ENCODE data around the gene PTPRG. TPM values are rescaled to one million over a fixed set of nuclear protein-coding genes. Genes with fewer than 3 reads are reported as not detected.

The PTPRG gene
- total and polyA plus RNA-seq, 2 experiments from 2014 or later: 8.5 to 34.9 TPM

DNA sequence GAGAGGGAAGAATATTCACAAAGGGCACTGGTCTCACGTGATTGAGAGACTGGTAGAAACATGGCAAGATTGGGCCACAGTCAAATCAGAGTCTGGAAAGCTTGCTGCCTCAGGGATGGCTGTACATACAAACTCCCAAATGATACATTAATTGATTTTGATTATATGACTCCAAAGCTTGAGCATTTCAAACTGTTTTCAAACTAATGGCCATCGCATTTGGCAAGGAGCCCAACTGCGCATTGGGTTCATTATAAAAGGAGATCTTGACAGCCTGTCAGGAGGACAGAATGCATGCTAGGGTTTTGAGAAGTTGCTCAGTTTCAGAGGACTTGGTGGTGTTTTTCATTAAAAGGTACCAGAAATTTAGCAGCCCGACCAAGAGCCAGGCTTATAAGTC is 117.7 kb downstream of the PTPRG start:
- H3K4me3 ChIP-seq: no peak overlapping the region
- no peak overlapping the region for H3K4me2 ChIP-seq
- 75% methylated on average over 4 of the region's 4 CpGs for WGBS (ENCODE audit: low lambda C conversion rate, missing lambda C conversion rate)
- no peaks in the 10 kb centered on the region for H3K36me3 ChIP-seq (replicated peaks; ENCODE audit: insufficient read depth, low read depth)
- H3K4me1 ChIP-seq (ENCODE audit: insufficient read depth): no peaks in the 10 kb centered on the region
- H3K27me3 ChIP-seq: no peaks in the 10 kb centered on the region
- H3K9me3 ChIP-seq (ENCODE audit: low read depth): no peaks in the 10 kb centered on the region
- no peak overlapping the region for H3K27ac ChIP-seq
- H3K79me2 ChIP-seq: peaks cover 37% of the 10 kb centered on the region
- no peaks in the 10 kb centered on the region for H4K20me1 ChIP-seq (ENCODE audit: insufficient read depth, poor library complexity, severe bottlenecking)
- H3K9me2 ChIP-seq (replicated peaks; ENCODE audit: insufficient read depth): no peaks in the 10 kb centered on the region
- no peak for DNase-seq (ENCODE audit: low spot score)
- H2AFZ ChIP-seq: no peak overlapping the region
- TF ChIP-seq EZH2phosphoT487 (IDR thresholded peaks at IDR 0.05; ENCODE audit: low read depth, severe bottlenecking, unreplicated experiment): no peak
- no peak for TF ChIP-seq EZH2 (IDR thresholded peaks at IDR 0.05; ENCODE audit: borderline replicate concordance)
- TF ChIP-seq, protein P1, sequence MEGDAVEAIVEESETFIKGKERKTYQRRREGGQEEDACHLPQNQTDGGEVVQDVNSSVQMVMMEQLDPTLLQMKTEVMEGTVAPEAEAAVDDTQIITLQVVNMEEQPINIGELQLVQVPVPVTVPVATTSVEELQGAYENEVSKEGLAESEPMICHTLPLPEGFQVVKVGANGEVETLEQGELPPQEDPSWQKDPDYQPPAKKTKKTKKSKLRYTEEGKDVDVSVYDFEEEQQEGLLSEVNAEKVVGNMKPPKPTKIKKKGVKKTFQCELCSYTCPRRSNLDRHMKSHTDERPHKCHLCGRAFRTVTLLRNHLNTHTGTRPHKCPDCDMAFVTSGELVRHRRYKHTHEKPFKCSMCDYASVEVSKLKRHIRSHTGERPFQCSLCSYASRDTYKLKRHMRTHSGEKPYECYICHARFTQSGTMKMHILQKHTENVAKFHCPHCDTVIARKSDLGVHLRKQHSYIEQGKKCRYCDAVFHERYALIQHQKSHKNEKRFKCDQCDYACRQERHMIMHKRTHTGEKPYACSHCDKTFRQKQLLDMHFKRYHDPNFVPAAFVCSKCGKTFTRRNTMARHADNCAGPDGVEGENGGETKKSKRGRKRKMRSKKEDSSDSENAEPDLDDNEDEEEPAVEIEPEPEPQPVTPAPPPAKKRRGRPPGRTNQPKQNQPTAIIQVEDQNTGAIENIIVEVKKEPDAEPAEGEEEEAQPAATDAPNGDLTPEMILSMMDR (IDR thresholded peaks at IDR 0.05; ENCODE audit: poor library complexity): no peak

DNA sequence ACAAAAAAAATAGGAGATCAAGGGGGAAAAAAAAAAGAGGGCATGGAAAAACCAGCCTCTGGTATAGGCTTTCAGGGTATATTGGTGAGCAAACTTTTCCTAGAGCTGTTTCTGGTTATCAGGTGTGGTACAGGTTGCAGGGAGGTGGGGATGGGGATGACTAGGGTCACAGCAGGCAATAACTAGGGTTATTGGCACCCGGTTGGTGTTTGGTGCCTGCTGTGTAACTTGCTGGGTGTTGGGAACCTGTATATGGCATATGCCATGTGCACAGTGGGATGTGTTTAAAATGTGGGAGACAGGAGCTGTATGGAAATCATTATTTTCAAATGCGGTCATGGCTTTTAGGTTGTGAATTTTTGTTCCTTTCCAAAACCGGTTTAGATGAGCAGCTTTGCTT is 119.2 kb downstream of the PTPRG start:
- DNase-seq (ENCODE audit: low spot score): no peak
- Histone ChIP-seq H3K27ac (no peak overlapping the region), H3K79me2 (peaks cover 38% of the 10 kb centered on the region), H3K4me1 (ENCODE audit: insufficient read depth) (no peaks in the 10 kb centered on the region), H3K9me3 (ENCODE audit: low read depth) (no peaks in the 10 kb centered on the region), H4K20me1 (ENCODE audit: insufficient read depth, poor library complexity, severe bottlenecking) (no peaks in the 10 kb centered on the region), H3K36me3 (replicated peaks; ENCODE audit: insufficient read depth, low read depth) (no peaks in the 10 kb centered on the region), H3K9me2 (replicated peaks; ENCODE audit: insufficient read depth) (no peaks in the 10 kb centered on the region), H3K27me3 (no peaks in the 10 kb centered on the region), H2AFZ (no peak overlapping the region), H3K4me2 (no peak overlapping the region), H3K4me3 (no peak overlapping the region)
- TF ChIP-seq EZH2phosphoT487 (IDR thresholded peaks at IDR 0.05; ENCODE audit: low read depth, severe bottlenecking, unreplicated experiment) (no peak), EZH2 (IDR thresholded peaks at IDR 0.05; ENCODE audit: borderline replicate concordance) (no peak)
- TF ChIP-seq, protein P1 (IDR thresholded peaks at IDR 0.05; ENCODE audit: poor library complexity): no peak
- 64% methylated on average over 3 of the region's 3 CpGs for WGBS (ENCODE audit: low lambda C conversion rate, missing lambda C conversion rate)

DNA sequence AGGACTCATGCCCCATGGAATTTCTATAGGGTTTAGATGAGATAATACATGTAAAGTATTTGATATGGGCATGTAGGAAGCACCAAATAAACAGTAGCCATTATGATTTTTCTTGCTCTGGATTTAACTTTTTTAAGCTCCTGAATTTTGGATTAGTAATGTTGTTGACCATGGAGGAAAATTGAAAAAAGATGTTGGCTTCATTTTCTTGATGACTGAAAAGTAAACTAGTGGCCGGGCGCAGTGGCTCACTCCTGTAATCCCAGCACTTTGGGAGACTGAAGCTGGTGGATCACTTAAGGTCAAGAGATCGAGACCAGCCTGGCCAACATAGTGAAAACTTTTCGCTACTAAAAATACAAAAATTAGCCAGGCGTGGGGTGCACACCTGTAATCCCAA is 120.3 kb downstream of the PTPRG start:
- peaks cover 41% of the 10 kb centered on the region for H3K79me2 ChIP-seq

DNA sequence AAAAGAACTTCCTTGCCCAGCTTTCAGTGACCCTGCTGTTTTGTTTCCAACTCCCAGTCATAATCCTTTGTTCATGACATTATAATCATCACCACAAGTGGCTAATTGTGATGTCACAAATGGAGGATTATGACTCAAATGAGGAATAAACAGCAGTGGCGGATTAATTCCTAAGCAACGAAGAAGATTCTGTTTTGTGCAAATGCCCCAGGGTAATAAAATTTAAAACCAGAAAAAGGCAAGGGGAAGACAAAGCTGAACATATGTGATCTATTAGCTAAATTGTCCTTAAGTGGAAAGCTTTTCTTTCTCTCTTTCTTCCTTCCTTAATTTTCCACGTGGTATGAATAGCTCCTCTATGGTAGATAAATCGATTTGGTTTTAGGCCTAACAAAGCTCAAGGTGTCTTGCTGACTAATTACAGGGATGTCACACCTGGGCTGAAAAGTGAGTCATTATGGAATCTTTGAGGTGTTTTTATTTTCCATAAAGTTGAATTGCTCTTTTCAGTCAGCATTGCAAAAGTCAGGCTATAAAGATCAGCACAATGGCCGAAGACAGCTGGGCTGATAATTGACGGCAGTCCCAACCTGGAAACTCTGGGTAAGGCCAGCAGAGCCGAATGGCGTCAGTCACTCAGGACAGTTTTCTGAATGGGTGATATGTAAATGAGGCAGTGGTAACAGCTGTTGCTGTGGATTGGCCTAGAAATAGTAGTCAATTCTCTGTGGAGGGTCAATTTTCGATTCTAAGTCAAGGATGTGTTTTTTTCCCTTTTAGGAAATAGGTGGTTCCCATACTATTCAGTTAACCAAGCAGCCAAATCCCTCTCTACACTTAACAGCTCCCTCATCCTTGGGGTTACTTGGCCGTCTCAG is 121.5 kb downstream of the PTPRG start:
- Histone ChIP-seq H2AFZ (no peak overlapping the region), H3K4me2 (no peak overlapping the region), H3K36me3 (replicated peaks; ENCODE audit: insufficient read depth, low read depth) (no peaks in the 10 kb centered on the region), H3K27ac (peak overlapping the region; percentile 33), H3K79me2 (peaks cover 46% of the 10 kb centered on the region), H3K4me3 (no peak overlapping the region), H3K4me1 (ENCODE audit: insufficient read depth) (peaks cover 4% of the 10 kb centered on the region), H3K9me2 (replicated peaks; ENCODE audit: insufficient read depth) (no peaks in the 10 kb centered on the region), H3K27me3 (no peaks in the 10 kb centered on the region), H3K9me3 (ENCODE audit: low read depth) (no peaks in the 10 kb centered on the region), H4K20me1 (ENCODE audit: insufficient read depth, poor library complexity, severe bottlenecking) (no peaks in the 10 kb centered on the region)
- WGBS (ENCODE audit: low lambda C conversion rate, missing lambda C conversion rate): 52% methylated on average over 10 of the region's 10 CpGs
- no peak for TF ChIP-seq EZH2 (IDR thresholded peaks at IDR 0.05; ENCODE audit: borderline replicate concordance)
- TF ChIP-seq EZH2phosphoT487 (IDR thresholded peaks at IDR 0.05; ENCODE audit: low read depth, severe bottlenecking, unreplicated experiment): no peak
- peak; percentile 24 for DNase-seq (ENCODE audit: low spot score)

More for the DNA sequence above, 120.3 kb downstream of the PTPRG start:
- 91% methylated on average over 5 of the region's 5 CpGs for WGBS (ENCODE audit: low lambda C conversion rate, missing lambda C conversion rate)
- no peaks in the 10 kb centered on the region for H3K36me3 ChIP-seq (replicated peaks; ENCODE audit: insufficient read depth, low read depth)
- no peaks in the 10 kb centered on the region for H3K9me3 ChIP-seq (ENCODE audit: low read depth)
- DNase-seq (ENCODE audit: low spot score): no peak
- no peaks in the 10 kb centered on the region for H3K4me1 ChIP-seq (ENCODE audit: insufficient read depth)
- no peak overlapping the region for H2AFZ ChIP-seq
- H4K20me1 ChIP-seq (ENCODE audit: insufficient read depth, poor library complexity, severe bottlenecking): no peaks in the 10 kb centered on the region
- no peaks in the 10 kb centered on the region for H3K27me3 ChIP-seq
- H3K4me2 ChIP-seq: no peak overlapping the region
- no peaks in the 10 kb centered on the region for H3K9me2 ChIP-seq (replicated peaks; ENCODE audit: insufficient read depth)
- no peak overlapping the region for H3K27ac ChIP-seq
- TF ChIP-seq EZH2phosphoT487 (IDR thresholded peaks at IDR 0.05; ENCODE audit: low read depth, severe bottlenecking, unreplicated experiment): no peak
- H3K4me3 ChIP-seq: no peak overlapping the region
